Fibroblast of upper back skin (primary cell): ENCODE data around the gene PHYHIPL.
"Not testable (repeated sequence)": the region's sequence is repeated elsewhere in the genome, so short reads cannot be mapped to it uniquely, and the experiment has no call there.

Source experiments
- DNase-seq: peaks from one replicate; pipeline ENCODE4 v3.0.0-alpha.2; 2013

Gene PHYHIPL

GRCh38 chr10:59206204-59206720 is 29.8 kb downstream of the PHYHIPL start:
- DNase-seq: no peak

- DNase-seq: no peak
Observed at GRCh38 chr10:59212301-59212798, 35.9 kb downstream of the PHYHIPL start.

GRCh38 chr10:59214160-59214559 is 37.7 kb downstream of the PHYHIPL start:
- no peak for DNase-seq

- no peak for DNase-seq
Observed at GRCh38 chr10:59216178-59216869, 39.9 kb downstream of the PHYHIPL start.

- DNase-seq: peak; percentile 23
Observed at GRCh38 chr10:59222788-59223187, 46.3 kb downstream of the PHYHIPL start.

GRCh38 chr10:59223597-59223996 is 47.2 kb downstream of the PHYHIPL start:
- DNase-seq: not testable (repeated sequence)

GRCh38 chr10:59225211-59225610 is 48.8 kb downstream of the PHYHIPL start:
- DNase-seq: no peak

- no peak for DNase-seq
Observed at GRCh38 chr10:59227136-59227673, 50.8 kb downstream of the PHYHIPL start.

- DNase-seq: peak; percentile 41
Observed at GRCh38 chr10:59229441-59229840, 53.0 kb downstream of the PHYHIPL start.

GRCh38 chr10:59234194-59234593 is 57.8 kb downstream of the PHYHIPL start:
- DNase-seq: peak; percentile 5

GRCh38 chr10:59234816-59235429 is 58.5 kb downstream of the PHYHIPL start:
- peak; percentile 39 for DNase-seq

GRCh38 chr10:59236064-59236697 is 59.7 kb downstream of the PHYHIPL start:
- no peak for DNase-seq

GRCh38 chr10:59237775-59238174 is 61.3 kb downstream of the PHYHIPL start:
- no peak for DNase-seq

- DNase-seq: not testable (repeated sequence)
Observed at GRCh38 chr10:59239108-59239507, 62.7 kb downstream of the PHYHIPL start.

- DNase-seq: peak; percentile 49
Observed at GRCh38 chr10:59240582-59241183, 64.2 kb downstream of the PHYHIPL start.

- no peak for DNase-seq
Observed at GRCh38 chr10:59242057-59242456, 65.6 kb downstream of the PHYHIPL start.

GRCh38 chr10:59242991-59243390 is 66.5 kb downstream of the PHYHIPL start:
- no peak for DNase-seq

GRCh38 chr10:59243611-59244195 is 67.3 kb downstream of the PHYHIPL start:
- peak; percentile 12 for DNase-seq

GRCh38 chr10:59244871-59245270 is 68.4 kb downstream of the PHYHIPL start:
- no peak for DNase-seq

- DNase-seq: no peak
Observed at GRCh38 chr10:59245686-59246085, 69.2 kb downstream of the PHYHIPL start.

- DNase-seq: no peak
Observed at GRCh38 chr10:59252491-59252890, 76.0 kb downstream of the PHYHIPL start.

- DNase-seq: no peak
Observed at GRCh38 chr10:59255463-59255862, 79.0 kb downstream of the PHYHIPL start.

- no peak for DNase-seq
Observed at GRCh38 chr10:59257224-59257623, 80.8 kb downstream of the PHYHIPL start.
